GM13977 (cell line): ENCODE data around the gene TMEM253.

ENCODE experiments used
- DNase-seq: peaks from one replicate; pipeline ENCODE4 v3.0.0; 2012; ENCODE audit warnings: low spot score
- CTCF ChIP-seq: IDR thresholded peaks from 2 replicates; pipeline ENCODE4 v1.5.1; 2012; ENCODE audit warnings: mild to moderate bottlenecking, control low read depth; ENCODE audit not compliant: insufficient read depth; ENCODE audit errors: extremely low read depth, missing control alignments
- in situ Hi-C: fragments of 300-500 bp; cut with MboI; formaldehyde crosslinking; loops from one replicate; pipeline ENCODE4 v1.12.0; 2022; ENCODE audit warnings: low sequenced_read_pairs, low pct_unique_long_range_greater_than_20kb, mixed read lengths, inconsistent platforms; ENCODE audit not compliant: unreplicated experiment

TMEM253 gene

DNA sequence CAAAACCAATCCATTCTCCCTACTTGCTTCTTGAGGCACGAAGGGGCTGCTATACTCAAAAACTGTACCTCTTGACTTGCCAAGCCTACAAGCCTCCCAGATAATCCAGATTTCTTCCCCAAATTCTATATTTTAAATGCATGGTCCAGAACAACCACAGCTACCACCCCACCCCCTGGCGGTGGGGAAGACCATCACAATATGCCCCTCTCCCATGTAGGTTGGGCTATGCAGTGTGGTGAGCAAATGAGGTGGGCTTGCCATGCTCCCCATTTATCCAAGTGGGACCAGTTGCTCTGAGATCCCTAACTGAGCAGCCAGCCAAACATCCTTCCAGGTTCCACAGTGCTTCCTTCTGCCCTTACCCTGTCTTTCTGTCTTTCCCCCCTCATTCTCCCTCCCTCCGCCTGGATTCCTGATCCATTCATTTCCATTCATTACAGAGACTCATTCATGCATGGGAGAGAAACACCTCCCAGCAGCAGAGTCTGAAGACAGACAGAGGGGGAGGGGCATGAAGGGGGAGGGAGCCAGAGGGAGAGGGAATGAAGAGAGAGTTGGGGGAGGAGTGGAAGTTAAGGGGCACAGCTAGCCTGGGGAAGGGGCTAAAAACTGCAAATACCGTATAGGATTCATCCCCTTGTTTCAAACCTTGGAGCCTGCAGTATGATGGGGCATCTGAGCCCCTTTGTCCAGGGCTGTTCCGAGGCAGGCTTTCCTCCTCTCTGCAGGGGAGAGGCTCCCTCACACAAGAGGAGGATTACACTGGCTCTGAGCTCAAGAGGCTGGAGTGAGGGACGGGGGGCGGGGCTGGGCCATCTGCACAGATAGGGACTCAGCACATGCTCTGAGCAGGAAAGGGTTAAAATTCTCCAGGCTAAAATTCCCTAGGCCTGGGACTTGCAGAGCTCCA is 6.8 kb upstream of the TMEM253 start:
- DNase-seq = peak; percentile 18
- no peak for TF ChIP-seq CTCF
- in situ Hi-C loops = no loop called here

- DNase-seq = peak; percentile 18
- no peak for TF ChIP-seq CTCF
- in situ Hi-C loops = no loop called here
Measured at GRCh38 chr14:21095430-21096205, 5.2 kb upstream of the TMEM253 start.

DNA sequence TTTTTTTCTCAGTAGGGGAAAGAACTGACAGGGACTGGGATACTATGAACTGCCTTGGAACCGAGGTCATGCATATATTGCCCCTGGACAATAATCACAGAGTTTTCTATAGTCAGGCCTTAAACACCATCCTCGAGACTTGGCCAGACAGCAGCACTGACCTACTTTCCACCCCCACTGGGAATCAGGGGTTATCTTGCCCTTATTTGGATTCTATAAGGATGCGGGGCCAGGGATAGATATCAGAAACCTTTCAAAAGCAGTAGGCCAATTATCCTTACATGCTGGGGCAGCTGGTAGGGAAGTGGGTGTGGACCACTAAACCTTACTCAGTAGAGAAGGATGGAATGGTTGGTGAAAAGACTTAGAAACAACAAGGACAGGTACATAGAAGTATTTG is 4.4 kb upstream of the TMEM253 start:
- in situ Hi-C loops = no loop called here
- no peak for DNase-seq
- no peak for TF ChIP-seq CTCF

- no peak for TF ChIP-seq CTCF
- in situ Hi-C loops = no loop called here
- peak; percentile 25 for DNase-seq
Measured at GRCh38 chr14:21096978-21097635, 3.8 kb upstream of the TMEM253 start.

DNA sequence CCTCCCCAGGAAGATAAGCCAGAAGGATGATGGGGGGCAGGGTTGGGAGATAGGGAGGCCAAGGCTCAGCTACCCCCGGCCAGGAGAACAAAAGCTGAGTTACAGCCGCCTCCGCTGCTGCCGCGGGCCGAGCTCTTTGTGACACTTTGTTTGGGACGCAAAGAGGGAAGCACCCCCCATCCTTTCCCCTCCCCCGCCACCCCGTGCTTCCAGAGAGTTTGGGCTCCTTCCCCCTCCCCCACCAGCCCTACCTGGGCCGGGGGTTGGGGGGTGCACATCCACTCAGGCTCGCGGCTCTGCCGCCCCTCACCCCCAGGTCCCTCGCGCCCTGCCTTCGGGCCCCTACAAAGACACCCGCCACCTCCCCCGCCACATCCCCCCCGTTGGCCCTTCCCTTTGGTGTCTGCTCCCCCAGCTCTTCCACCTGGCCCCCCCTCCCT is 3.2 kb upstream of the TMEM253 start:
- TF ChIP-seq CTCF = no peak
- in situ Hi-C loops = no loop called here
- no peak for DNase-seq

- DNase-seq = peak; percentile 70
- in situ Hi-C loops = no loop called here
- peak; percentile 1 for TF ChIP-seq CTCF
Measured at GRCh38 chr14:21098076-21098891, 2.6 kb upstream of the TMEM253 start, which contains the start of gene ZNF219. Gene ZNF219, minus strand, starts transcription at chr14:21098655. Its CDS starts 5,064 bp downstream, at chr14:21093591.
